Erythroblast (primary cell): ENCODE data around the gene RAB5IF.

Experiments used
- GATA1 ChIP-seq: IDR thresholded peaks from 2 replicates; pipeline ENCODE4 v1.6.1; 2011; ENCODE audit warnings: low read depth, mild to moderate bottlenecking, control low read depth, low read length, moderate library complexity
- POLR2A ChIP-seq: IDR thresholded peaks from 2 replicates; pipeline ENCODE4 v1.6.1; 2011; ENCODE audit warnings: mild to moderate bottlenecking, low read length

DNA sequence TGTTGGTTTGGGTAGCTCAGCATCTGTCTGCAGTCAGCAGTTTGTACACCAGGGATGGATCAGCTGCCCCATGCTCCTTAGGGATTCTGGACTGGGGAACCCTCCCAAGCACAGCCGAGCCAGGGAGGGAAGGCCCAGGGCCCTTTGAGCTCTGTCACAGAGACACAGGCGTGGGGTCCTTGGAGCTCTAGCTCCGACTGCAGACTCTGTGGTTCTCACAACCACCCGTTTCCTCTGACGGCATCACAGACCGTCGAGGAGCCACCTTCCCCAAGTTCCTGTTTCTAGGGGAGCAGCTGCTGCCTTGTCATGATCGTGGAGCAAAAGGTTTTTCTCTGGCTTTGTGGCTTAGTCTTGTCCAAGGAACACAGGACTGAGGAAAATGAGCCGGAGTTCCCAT is 40.4 kb downstream of the RAB5IF start, which contains the start of gene SLA2:
- TF ChIP-seq POLR2A, result no peak
- no peak for TF ChIP-seq GATA1
